ENCODE results near the gene BCKDK.
A peak's percentile ranks its signal among the peaks of the same experiment; 100 is the strongest.

BCKDK gene

GRCh38 chr16:31108035-31108793 is at the start of gene BCKDK:
Gene BCKDK (plus strand): TSS chr16:31108386. CDS start chr16:31109224, 838 bp downstream.
- peak; percentile 84 to 87 for ATAC-seq

DNA sequence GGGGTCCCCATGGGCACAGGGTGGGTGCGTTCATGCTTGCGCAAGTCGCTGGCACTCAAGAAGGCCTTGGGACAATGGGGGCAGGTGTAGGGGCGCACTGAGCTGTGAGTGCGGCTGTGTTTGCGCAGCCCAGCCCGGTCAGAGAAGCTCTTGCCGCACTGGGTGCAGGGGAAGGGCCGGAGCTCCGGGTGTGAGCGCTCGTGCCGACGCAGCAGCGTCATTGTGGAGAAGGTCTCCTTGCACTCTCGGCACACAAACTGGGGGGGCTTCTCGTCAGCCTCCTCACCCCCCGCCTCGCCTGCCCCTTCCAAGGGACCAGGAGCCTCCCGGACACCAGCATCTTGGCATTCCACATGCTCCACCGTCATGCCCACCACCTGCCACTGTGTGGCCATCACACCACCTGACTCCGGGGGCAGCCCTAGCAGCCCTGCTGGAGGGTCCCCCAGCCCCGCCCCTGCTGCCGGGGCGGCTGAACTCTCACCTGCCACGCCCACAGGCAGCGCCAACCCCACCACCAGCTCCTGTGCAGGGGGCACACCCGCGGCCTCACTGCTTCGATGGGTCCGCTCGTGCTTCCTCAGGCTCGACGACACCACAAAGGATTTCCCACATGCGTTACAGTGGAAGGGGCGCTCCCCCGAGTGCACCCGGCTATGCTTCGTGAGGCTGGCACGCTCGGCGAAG is 46.9 kb upstream of the BCKDK start:
- ATAC-seq, result no peak

DNA sequence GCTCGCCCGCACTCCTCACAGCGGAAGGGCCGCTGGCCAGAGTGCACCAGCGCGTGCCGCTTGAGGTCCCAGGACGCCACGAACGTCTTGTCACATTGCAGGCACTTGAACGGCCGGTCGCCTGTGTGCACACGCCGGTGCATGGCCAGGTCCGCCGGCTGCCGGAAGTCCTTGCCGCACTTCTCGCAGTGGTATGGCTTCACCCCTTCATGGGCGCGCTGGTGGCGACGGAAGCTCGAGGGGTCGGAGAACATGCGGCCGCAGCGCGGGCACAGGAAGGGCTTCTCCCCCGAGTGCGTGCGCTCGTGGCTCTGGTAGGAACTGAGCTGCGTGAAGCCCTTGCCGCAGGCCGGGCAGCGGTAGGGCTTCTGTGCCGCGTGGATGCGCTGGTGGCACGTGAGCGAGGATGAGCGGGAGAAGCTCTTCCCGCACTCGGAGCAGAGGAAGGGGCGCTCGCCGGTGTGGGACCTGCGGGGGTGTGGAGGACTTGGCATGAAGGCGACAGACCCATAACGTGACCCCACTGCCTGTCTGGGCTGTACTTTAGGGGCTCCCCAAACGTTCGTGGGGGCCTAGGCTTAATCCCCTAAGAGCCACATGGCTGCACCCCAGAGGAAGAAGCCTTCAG is 46.3 kb upstream of the BCKDK start:
- no peak for ATAC-seq

GRCh38 chr16:31063495-31063842 is 44.7 kb upstream of the BCKDK start:
- no peak for ATAC-seq

- no peak for ATAC-seq
Measured at GRCh38 chr16:31063843-31064611, 44.2 kb upstream of the BCKDK start.

DNA sequence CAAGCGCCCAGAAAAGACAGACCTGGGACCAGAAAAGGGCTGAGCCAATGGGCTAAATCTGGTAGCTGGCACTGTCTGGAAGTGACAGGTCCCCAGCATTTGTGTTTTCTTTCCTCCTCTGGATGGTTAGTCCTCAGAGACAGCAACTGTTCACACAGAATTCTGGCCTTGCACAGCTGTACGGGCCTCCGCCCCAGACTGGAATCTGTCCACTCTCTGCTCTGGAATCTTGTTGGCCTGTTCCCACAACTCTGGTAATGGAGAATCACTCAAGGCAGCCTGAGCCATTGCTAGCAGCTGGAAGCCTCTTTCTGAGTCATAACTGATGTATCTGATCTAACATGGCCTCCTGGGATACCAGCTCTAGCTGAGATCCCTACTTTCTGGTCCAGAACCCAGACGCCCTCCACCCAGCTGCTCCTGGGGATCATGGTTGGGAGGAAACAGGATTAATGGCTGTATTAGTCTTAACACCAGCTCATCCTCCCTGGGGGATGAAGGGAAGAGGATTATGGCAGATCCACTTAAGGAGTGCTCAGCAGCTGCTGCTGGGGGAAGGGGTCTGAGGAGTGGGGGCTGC is 43.2 kb upstream of the BCKDK start:
- ATAC-seq, result no peak

DNA sequence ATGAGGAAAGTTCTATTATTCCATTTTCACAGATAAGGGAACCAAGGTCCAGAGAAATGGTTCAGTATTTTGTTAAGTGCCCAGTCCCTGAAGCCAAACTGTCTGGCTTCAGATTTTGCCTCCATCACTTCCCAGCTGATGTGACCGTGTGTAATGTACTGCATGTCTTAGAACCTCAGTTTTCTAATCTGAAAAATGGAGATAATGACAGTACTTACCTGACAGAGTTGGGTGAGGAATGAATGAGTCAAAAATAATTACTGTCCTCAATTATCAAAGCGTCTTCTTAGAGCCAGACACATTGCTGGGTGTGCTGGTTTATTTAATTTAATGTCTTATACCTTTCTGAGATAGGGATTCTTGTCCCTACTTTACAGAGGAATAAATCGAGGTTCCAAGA is 40.8 kb upstream of the BCKDK start:
- no peak for ATAC-seq

GRCh38 chr16:31071861-31072260 is 36.3 kb upstream of the BCKDK start:
- no peak for ATAC-seq

- no peak for ATAC-seq
Measured at GRCh38 chr16:31072540-31073141, 35.5 kb upstream of the BCKDK start.

DNA sequence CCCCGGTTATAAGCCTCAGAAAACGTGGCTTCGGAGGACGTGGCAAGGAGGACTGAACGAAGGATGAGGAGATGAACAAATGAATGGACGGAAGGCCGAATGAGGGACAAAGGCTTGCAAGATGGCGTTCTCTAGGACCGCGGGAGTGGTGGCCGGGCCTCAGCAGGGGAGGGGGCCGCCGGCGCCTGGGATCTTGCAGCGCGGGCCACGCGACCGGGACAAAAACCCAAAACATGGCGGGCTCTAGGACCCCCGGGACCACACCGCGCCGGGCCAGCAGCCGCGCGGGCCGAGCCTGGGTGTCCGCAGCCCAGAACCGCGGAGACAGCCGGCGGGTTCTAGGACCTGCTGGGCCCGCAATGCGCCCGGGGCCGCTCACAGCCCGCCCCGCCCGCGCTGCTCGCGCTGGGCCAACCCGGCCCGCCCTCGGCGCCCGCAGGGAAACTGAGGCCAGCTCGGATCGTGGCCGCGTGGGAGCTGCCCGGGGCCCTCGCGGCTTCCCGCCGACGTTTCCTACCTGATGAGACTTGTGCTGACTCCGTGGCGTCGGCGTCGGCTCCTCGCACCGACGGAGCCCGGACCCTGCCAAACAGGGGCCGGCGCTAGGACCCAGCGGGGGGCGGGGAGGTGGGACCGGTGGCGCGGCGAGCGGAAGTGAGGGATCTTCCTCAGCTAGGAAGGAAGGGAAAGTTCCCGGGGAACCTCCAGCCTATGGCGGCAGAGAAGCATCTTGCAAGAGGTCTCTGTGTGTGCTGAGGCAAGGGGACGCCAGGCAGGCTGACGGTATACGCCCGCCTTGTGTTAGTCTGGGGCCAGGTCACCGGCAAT is 34.8 kb upstream of the BCKDK start:
- peak; percentile 59 to 69 for ATAC-seq

GRCh38 chr16:31073970-31074813 is 34.0 kb upstream of the BCKDK start, which contains the start of the genes ZNF646 and ZNF668:
Gene ZNF646 (plus strand): TSS chr16:31074422. CDS start chr16:31076325, 1,903 bp downstream.
Gene ZNF668 (minus strand): TSS chr16:31074240. CDS start chr16:31064459, 9,781 bp downstream.
- peak; percentile 80 to 81 for ATAC-seq

DNA sequence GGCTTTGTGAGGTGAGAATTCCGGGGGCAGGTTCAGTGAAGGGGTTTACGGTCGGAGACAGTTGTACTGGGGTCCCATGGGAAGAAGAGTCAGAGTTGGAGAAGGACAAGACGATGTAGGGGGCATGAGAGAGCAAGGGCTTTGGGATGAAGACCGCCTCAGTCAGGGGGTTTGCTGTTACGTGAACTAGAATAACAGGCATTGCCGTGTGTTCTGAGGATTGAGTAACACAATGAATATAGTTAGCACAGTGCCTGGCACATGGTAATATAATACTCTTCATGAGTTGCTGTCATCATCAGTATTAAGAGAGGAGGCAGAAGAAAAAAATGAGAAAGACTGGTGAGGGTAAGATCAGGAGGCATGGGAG is 33.4 kb upstream of the BCKDK start:
- no peak for ATAC-seq

DNA sequence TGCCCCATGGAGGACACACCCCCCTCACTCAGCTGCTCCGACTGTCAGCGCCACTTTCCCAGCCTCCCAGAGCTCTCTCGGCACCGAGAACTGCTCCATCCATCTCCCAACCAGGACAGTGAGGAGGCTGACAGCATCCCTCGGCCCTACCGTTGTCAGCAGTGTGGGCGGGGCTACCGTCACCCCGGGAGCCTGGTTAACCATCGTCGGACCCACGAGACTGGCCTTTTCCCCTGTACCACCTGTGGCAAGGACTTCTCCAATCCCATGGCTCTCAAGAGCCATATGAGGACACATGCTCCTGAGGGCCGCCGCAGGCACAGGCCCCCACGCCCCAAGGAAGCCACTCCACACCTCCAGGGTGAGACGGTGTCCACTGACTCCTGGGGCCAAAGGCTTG is 31.9 kb upstream of the BCKDK start:
- no peak for ATAC-seq

DNA sequence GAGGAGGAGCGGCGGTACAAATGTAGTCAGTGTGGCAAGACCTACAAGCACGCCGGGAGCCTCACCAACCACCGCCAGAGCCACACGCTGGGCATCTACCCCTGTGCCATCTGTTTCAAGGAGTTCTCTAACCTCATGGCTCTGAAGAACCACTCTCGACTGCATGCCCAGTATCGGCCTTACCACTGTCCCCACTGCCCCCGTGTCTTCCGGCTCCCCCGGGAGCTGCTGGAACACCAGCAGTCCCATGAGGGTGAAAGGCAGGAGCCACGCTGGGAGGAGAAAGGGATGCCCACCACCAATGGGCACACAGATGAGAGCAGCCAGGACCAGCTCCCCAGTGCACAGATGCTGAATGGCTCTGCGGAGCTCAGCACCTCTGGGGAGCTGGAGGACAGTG is 31.2 kb upstream of the BCKDK start:
- no peak for ATAC-seq

DNA sequence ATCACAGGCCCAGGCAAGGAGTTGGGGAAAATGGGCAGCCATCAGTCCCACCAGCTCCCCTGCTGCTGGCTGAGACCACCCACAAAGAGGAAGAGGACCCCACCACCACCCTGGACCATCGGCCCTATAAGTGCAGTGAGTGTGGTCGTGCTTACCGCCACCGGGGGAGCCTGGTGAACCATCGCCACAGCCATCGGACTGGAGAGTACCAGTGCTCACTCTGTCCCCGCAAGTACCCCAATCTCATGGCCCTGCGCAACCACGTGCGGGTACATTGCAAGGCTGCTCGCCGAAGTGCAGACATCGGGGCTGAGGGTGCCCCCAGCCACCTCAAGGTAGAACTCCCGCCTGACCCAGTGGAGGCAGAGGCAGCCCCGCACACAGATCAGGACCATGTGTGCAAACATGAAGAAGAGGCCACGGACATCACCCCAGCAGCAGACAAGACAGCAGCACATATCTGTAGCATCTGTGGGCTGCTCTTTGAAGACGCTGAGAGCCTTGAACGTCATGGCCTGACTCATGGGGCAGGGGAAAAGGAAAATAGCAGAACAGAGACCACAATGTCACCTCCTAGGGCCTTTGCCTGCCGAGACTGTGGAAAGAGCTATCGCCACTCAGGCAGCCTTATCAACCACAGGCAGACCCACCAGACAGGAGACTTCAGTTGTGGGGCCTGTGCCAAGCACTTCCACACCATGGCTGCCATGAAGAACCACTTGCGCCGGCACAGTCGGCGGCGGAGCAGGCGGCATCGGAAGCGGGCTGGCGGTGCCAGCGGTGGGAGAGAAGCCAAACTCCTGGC is 30.4 kb upstream of the BCKDK start:
- no peak for ATAC-seq

- ATAC-seq, result no peak
Measured at GRCh38 chr16:31078597-31079341, 29.4 kb upstream of the BCKDK start.

DNA sequence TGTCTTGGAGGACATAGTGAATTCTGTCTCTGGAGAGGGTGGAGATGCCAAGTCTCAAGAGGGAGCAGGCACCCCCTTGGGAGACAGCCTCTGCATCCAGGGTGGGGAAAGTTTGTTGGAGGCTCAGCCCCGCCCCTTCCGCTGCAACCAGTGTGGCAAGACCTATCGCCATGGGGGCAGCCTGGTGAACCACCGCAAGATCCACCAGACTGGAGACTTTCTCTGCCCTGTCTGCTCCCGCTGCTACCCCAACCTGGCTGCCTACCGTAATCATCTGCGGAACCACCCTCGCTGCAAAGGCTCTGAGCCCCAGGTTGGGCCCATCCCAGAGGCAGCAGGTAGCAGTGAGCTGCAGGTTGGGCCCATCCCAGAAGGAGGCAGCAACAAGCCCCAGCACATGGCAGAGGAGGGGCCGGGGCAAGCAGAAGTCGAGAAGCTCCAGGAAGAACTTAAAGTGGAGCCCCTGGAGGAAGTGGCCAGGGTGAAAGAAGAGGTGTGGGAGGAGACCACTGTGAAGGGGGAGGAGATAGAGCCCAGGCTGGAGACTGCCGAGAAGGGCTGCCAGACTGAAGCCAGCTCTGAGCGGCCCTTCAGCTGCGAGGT is 28.7 kb upstream of the BCKDK start:
- no peak for ATAC-seq

DNA sequence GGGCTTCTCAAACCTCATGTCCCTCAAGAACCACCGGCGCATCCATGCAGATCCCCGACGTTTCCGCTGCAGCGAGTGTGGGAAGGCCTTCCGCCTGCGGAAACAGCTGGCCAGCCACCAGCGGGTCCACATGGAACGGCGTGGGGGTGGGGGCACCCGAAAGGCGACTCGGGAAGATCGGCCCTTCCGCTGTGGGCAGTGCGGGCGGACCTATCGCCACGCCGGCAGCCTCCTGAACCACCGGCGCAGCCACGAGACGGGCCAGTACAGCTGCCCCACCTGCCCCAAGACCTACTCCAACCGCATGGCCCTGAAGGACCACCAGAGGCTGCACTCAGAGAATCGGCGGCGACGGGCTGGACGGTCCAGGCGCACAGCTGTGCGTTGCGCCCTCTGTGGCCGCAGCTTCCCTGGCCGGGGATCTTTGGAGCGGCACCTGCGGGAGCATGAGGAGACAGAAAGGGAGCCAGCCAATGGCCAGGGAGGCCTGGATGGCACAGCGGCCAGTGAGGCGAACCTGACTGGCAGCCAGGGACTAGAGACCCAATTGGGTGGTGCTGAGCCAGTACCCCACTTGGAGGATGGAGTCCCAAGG is 28.1 kb upstream of the BCKDK start:
- ATAC-seq, result no peak

Data from activated CD4-positive, CD25-positive, alpha-beta regulatory T cell treated with anti-CD3 and anti-CD28 coated beads, Interleukin-2, amount 50 U/mL, for 24 hours (primary cell).